MM.1S (cell line): ENCODE data around the gene PLEKHA3.

ENCODE experiments used
- DNase-seq: peaks from one replicate; pipeline ENCODE4 v3.0.0-alpha.2; 2015
- H2AFZ ChIP-seq: fragments of 300-600 bp; sonication (generic); 2 replicates; pipeline ENCODE4 v1.6.0; 2016; ENCODE audit warnings: antibody characterized with exemption, low read length
- H3F3A ChIP-seq: fragments of 300-600 bp; sonication (generic); 2 replicates; pipeline ENCODE4 v1.6.1; 2016; ENCODE audit warnings: mild to moderate bottlenecking, antibody characterized with exemption, low read length, moderate library complexity, mixed read lengths; ENCODE audit not compliant: insufficient read depth
- H3K27ac ChIP-seq: fragments of 300-600 bp; sonication (generic); 2 replicates; pipeline ENCODE4 v1.5.1; 2016; ENCODE audit warnings: mild to moderate bottlenecking, low read length
- H3K27me3 ChIP-seq: fragments of 300-600 bp; sonication (generic); replicated peaks from 2 replicates; pipeline ENCODE4 v1.6.0; 2016; ENCODE audit warnings: low read length; ENCODE audit not compliant: insufficient read depth
- H3K36me3 ChIP-seq: fragments of 300-600 bp; sonication (generic); replicated peaks from 2 replicates; pipeline ENCODE4 v1.6.1; 2016; ENCODE audit warnings: mild to moderate bottlenecking, low read length, mixed read lengths; ENCODE audit not compliant: insufficient read depth
- H3K4me1 ChIP-seq: fragments of 300-600 bp; sonication (generic); 2 replicates; pipeline ENCODE4 v1.6.1; 2016; ENCODE audit warnings: low read length, mixed read lengths
- H3K4me2 ChIP-seq: fragments of 300-600 bp; sonication (generic); 2 replicates; pipeline ENCODE4 v1.6.0; 2016; ENCODE audit warnings: low read depth, low read length
- H3K4me3 ChIP-seq: fragments of 300-600 bp; sonication (generic); 2 replicates; pipeline ENCODE4 v1.5.1; 2016; ENCODE audit warnings: low read length, mixed read lengths
- H3K79me2 ChIP-seq: fragments of 300-600 bp; sonication (generic); 2 replicates; pipeline ENCODE4 v1.6.1; 2016; ENCODE audit warnings: mixed run types, low read length, mixed read lengths
- H3K9ac ChIP-seq: fragments of 300-600 bp; sonication (generic); 2 replicates; pipeline ENCODE4 v1.6.1; 2016; ENCODE audit warnings: low read length, mixed read lengths
- H3K9me2 ChIP-seq: fragments of 300-600 bp; sonication (generic); replicated peaks from 2 replicates; pipeline ENCODE4 v1.6.1; 2016; ENCODE audit warnings: mild to moderate bottlenecking, low read length, mixed read lengths; ENCODE audit not compliant: insufficient read depth
- H3K9me3 ChIP-seq: fragments of 300-600 bp; sonication (generic); replicated peaks from 2 replicates; pipeline ENCODE4 v1.6.1; 2016; ENCODE audit warnings: mild to moderate bottlenecking, low read length, mixed read lengths; ENCODE audit not compliant: insufficient read depth
- H4K20me1 ChIP-seq: fragments of 300-600 bp; sonication (generic); 2 replicates; pipeline ENCODE4 v1.6.1; 2016; ENCODE audit warnings: mild to moderate bottlenecking, low read length, moderate library complexity, mixed read lengths; ENCODE audit not compliant: insufficient read depth
- CTCF ChIP-seq: fragments of 300-600 bp; sonication (generic); IDR thresholded peaks from 2 replicates; pipeline ENCODE4 v1.5.1; 2016; ENCODE audit warnings: antibody characterized with exemption, low read length, mixed read lengths
- EZH2 ChIP-seq: fragments of 300-600 bp; sonication (generic); optimal IDR thresholded peaks from 2 replicates; pipeline ENCODE3; 2017; ENCODE audit warnings: low read depth, mild to moderate bottlenecking, antibody characterized with exemption, low read length, mixed read lengths
- EZH2phosphoT487 ChIP-seq: fragments of 300-600 bp; sonication (generic); IDR thresholded peaks from 2 replicates; pipeline ENCODE4 v1.6.1; 2018; ENCODE audit warnings: antibody characterized with exemption, low read length

PLEKHA3 gene

DNA sequence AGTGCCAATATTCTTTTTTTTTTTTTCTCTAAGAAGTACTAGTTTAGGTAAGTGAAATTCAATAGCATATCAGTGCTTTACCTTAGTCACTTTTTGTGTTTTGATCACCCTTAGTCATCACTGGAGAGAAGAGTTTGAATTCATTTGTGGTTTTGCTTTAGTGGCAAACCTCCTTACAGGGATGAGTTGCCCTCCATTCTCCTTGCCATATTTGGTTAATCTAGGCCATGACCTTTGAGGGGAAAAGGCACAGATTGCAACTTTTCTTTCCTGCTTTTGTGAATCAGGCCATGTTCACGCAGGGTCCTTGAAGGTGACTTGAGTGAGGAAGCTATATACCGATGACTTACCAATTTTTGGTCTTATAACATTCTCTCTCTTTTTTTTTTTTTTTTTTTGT, 34.4 kb downstream of the PLEKHA3 start:
- no peak overlapping the region for H3K9ac ChIP-seq
- no peak overlapping the region for H3K27ac ChIP-seq
- TF ChIP-seq EZH2phosphoT487 = no peak
- H3K9me3 ChIP-seq = no peaks in the 10 kb centered on the region
- H3K4me1 ChIP-seq = no peaks in the 10 kb centered on the region
- no peak overlapping the region for H3K4me3 ChIP-seq
- no peaks in the 10 kb centered on the region for H3K79me2 ChIP-seq
- H3K36me3 ChIP-seq = no peaks in the 10 kb centered on the region
- no peaks in the 10 kb centered on the region for H3K9me2 ChIP-seq
- DNase-seq = no peak
- no peak overlapping the region for H2AFZ ChIP-seq
- H4K20me1 ChIP-seq = no peaks in the 10 kb centered on the region
- H3F3A ChIP-seq = no peaks in the 10 kb centered on the region
- no peak overlapping the region for H3K4me2 ChIP-seq
- H3K27me3 ChIP-seq = no peaks in the 10 kb centered on the region

GRCh38 chr2:178517496-178517895, 37.2 kb downstream of the PLEKHA3 start:
- TF ChIP-seq CTCF = no peak
- TF ChIP-seq EZH2phosphoT487 = no peak
- TF ChIP-seq EZH2 = no peak
- H3K36me3 ChIP-seq = no peaks in the 10 kb centered on the region
- no peak overlapping the region for H3K4me3 ChIP-seq
- no peaks in the 10 kb centered on the region for H4K20me1 ChIP-seq
- DNase-seq = no peak
- no peaks in the 10 kb centered on the region for H3K9me2 ChIP-seq
- H3K9ac ChIP-seq = no peak overlapping the region
- no peaks in the 10 kb centered on the region for H3K9me3 ChIP-seq
- H3K27me3 ChIP-seq = no peaks in the 10 kb centered on the region
- H3F3A ChIP-seq = no peaks in the 10 kb centered on the region
- H2AFZ ChIP-seq = no peak overlapping the region
- H3K27ac ChIP-seq = no peak overlapping the region
- no peaks in the 10 kb centered on the region for H3K4me1 ChIP-seq
- H3K4me2 ChIP-seq = no peak overlapping the region
- H3K79me2 ChIP-seq = no peaks in the 10 kb centered on the region

GRCh38 chr2:178521304-178522150, 41.3 kb downstream of the PLEKHA3 start:
- Histone ChIP-seq H3K79me2 (peaks cover 11% of the 10 kb centered on the region), H3F3A (no peaks in the 10 kb centered on the region), H4K20me1 (no peaks in the 10 kb centered on the region), H3K4me2 (no peak overlapping the region), H3K9me3 (no peaks in the 10 kb centered on the region), H3K27ac (no peak overlapping the region), H3K9me2 (no peaks in the 10 kb centered on the region), H3K4me3 (no peak overlapping the region), H3K4me1 (no peaks in the 10 kb centered on the region), H3K36me3 (no peaks in the 10 kb centered on the region), H3K27me3 (no peaks in the 10 kb centered on the region), H3K9ac (no peak overlapping the region), H2AFZ (no peak overlapping the region)
- TF ChIP-seq EZH2phosphoT487 (no peak), EZH2 (no peak), CTCF (no peak)
- no peak for DNase-seq

GRCh38 chr2:178522950-178523595, 42.8 kb downstream of the PLEKHA3 start:
- Histone ChIP-seq H3K4me2 (peak overlapping the region; percentile 74), H4K20me1 (no peaks in the 10 kb centered on the region), H3K4me1 (no peaks in the 10 kb centered on the region), H3K27ac (no peak overlapping the region), H3K4me3 (peak overlapping the region; percentile 81), H3K36me3 (no peaks in the 10 kb centered on the region), H3K79me2 (peaks cover 11% of the 10 kb centered on the region), H3K9ac (peak overlapping the region; percentile 52; the same call in 1 of the 2 replicates), H3K9me3 (no peaks in the 10 kb centered on the region), H3K9me2 (no peaks in the 10 kb centered on the region), H2AFZ (peak overlapping the region; percentile 70), H3F3A (no peaks in the 10 kb centered on the region), H3K27me3 (no peaks in the 10 kb centered on the region)
- TF ChIP-seq CTCF (peak; percentile 78), EZH2 (no peak)
- peak; percentile 73 for DNase-seq
